GM19238 (cell line): ENCODE measurements around the gene C11orf24.
"Not testable (repeated sequence)": the region's sequence is repeated elsewhere in the genome, so short reads cannot be mapped to it uniquely, and the experiment has no call there.

Experiments used
- DNase-seq: peaks from one replicate; pipeline ENCODE4 v3.0.0; 2011; ENCODE audit warnings: low spot score; ENCODE audit not compliant: insufficient read length

The C11orf24 gene

DNA sequence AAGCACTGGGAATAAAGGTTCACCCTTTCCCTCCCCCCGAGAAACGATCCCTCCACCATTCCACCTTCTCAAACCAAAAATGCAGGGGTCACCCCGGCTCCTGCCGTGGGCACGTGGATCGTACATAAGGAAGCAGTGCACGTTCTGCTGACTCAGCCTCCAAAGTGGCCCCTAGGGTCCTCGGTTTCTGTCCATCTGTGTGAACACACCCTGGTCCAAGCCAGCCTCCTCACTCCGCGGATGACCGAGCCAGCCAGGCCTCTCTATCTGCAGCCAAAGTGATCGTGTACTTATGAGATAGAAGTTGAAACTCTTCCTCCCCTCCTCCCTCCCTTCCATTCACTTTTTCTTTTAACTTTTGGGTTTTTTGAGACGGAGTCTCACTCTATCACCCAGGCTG lies 16.2 kb downstream of the C11orf24 start:
- DNase-seq: no peak

GRCh38 chr11:68254421-68254820 lies 17.4 kb downstream of the C11orf24 start:
- no peak for DNase-seq

- no peak for DNase-seq
These were observed 20.0 kb downstream of the C11orf24 start for GRCh38 chr11:68251765-68252164.

- not testable (repeated sequence) for DNase-seq
These were observed 26.9 kb downstream of the C11orf24 start for GRCh38 chr11:68244912-68245311.

- not testable (repeated sequence) for DNase-seq
These were observed 27.9 kb downstream of the C11orf24 start for GRCh38 chr11:68243847-68244246.

DNA sequence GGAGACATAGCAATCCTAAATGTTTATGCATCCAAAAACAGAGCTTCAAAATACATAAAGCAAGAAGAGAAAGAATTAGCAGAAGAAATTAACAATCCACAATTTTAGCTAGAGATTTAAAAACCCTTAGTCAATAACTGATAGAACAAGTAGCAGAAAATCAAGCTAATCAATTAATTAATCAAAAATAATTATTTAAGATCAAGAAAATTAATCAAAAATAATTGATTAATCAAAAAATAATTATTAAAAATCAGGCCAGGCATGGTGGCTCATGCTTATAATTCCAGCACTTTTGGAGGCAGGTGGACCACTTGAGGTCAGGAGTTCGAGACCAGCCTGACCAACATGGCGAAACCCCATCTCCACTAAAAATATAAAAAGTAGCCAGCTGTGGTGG lies 29.2 kb downstream of the C11orf24 start:
- no peak for DNase-seq

DNA sequence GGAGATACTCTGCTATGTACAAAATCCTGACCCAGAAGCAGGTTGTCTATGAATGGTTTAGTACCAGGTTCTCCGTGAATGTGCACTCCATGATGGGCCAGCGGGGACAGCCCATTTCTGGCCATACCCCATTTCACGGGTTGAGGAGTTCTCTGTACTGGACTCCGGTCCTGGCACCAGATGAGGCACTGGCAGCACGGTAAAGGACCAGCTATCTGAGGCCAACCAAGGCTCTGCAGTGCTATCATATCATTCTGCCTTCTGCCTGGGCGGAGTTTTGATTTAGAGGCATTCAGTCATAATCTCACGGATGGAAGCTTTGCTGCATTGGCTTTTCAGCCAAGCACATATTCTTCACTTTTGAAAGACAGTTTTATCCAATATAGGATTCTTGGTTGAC lies 40.2 kb downstream of the C11orf24 start:
- no peak for DNase-seq

DNA sequence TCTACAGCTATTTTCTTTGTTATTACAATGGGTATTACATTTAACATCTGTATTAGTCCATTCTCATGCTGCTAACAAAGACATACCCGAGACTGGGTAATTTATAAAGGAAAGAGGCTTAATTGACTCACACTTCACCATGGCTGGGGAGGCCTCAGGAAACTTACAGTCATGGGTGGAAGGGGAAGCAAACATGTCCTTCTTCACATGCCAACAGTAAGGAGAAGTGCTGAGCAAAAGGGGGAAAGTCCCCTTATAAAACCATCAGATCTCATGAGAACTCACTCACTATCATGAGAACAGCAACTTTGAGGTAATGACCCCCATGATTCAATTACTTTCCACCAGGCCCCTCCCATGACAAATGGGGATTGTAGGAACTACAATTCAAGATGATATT lies 42.2 kb downstream of the C11orf24 start:
- no peak for DNase-seq

- no peak for DNase-seq
These were observed 45.4 kb downstream of the C11orf24 start for GRCh38 chr11:68226421-68226820.

- no peak for DNase-seq
These were observed 47.2 kb downstream of the C11orf24 start for GRCh38 chr11:68224606-68225005.

GRCh38 chr11:68223275-68223674 lies 48.5 kb downstream of the C11orf24 start:
- no peak for DNase-seq

DNA sequence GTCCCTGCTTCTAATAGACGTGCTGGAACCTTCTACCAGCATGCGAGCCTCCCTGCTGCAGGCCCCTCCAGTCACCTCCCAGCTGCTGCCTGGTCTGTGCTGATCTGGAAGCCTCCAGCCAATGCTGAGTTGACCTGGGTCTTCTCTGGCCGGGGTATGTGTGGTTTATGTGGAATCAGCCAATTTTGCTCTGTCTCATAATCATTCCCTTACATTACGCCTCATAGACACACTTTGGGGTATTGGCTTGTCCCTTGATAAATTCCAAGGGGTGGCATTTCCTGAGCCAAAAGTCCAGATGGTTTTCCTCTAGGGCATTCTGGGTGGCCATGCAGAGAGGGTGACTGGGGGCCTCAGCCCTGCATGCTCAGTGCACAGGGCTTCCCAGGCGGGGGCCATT lies 50.4 kb downstream of the C11orf24 start:
- no peak for DNase-seq

- no peak for DNase-seq
These were observed 55.4 kb downstream of the C11orf24 start for GRCh38 chr11:68216171-68216938.

DNA sequence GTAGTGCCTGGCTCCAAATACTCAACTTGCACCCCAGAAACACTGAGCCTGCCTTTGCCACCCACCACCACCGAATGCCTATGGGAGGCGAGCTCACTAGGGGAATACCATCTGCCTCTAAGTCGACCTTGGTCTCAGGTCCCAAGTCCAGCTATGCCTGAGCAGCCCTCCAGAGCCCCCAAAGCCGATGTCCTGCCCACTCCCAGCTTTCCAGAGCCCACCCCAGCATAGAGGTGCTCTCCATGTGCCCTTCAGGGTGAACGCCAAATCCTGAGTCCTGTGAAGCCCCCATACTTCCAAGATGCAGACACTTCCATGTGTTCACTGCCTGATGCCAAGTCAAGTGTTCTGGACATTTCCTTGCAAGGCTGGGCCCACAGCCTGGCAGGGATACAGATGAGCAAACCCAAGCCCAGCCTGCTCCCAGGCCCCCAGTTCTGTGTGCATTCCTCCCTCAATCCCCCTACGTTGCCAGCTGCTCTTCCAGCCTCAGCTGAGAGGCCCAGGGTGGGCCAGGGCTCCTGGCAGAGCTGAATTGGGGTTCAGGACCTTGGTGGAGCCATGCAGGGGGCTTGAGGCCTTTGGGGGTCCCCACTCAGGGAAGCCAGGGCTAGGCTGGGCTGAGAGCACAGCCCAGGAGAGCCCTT lies 56.1 kb downstream of the C11orf24 start:
- no peak for DNase-seq

GRCh38 chr11:68215087-68215445 lies 56.7 kb downstream of the C11orf24 start:
- DNase-seq: no peak

- no peak for DNase-seq
These were observed 57.3 kb downstream of the C11orf24 start for GRCh38 chr11:68214173-68215086.

DNA sequence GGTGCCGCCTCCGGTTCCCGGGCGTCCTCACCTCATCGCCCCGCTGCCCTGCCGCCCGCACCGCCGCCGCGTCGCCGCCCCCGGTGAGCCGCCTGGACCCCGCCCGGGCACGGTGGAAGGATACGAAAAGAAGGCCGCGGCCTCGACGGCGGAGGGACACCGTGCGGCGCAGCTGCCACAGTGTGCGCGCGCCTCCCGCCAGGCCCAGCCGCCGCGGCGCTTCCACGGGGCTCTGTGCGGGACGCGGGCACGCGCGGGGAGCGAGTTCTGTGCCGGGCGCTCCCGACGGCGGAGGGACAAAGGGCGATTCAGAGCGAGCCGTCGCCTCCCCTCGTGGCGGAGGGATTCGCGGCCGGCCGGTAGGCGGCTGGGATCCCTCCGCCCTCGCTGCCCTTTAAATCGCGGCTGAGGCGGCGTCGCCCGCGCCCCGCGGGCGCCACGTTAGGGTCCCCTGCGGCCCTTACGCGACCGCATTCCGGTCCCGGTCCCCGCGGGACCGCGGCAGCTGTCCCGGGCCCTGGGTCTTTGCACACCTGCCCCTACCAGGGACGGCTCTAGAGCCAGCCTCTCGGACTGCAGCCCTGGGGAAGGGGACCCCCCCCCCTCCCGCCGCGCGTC lies 58.1 kb downstream of the C11orf24 start:
- DNase-seq: peak; percentile 75

GRCh38 chr11:68213135-68213515 lies 58.6 kb downstream of the C11orf24 start, which contains the start of gene KMT5B:
TSS of gene KMT5B (minus strand) at chr11:68213296. CDS start at chr11:68190076, 23,220 bp downstream.
- peak; percentile 15 for DNase-seq

DNA sequence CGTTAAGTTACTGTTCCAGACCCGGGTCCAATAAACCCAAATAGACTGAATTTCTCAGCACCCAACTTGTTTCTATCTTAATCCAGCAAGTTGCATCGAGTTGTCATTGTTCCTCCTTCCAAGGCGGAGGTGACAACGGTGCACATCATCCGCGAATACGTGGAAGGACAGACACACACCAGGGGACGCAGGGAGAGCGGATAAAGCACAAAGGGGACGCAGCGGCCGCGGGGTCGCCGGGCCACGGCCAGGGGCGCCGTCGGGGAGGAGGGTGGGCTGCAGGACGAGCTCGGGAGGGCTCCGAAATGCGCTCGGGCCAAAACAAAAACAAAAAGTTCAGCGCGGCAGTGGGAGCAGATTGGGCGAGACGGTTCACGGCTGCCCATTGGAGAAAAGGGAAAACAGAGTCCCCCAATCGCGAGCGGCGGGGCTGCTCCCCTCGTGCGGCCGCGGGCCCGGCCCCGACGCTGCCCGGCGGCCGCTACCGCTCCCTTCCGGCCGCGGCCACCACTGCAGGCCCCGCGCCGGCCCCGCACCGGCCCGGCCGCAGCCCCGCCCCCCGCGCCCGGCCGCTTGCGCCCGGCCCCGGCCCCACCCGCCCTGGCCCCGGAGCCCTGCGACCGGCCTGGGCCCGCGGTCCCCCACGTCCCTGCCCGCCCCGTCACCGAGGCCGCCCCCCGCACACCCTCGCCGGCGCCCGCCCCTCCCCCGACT lies 59.2 kb downstream of the C11orf24 start:
- DNase-seq: peak; percentile 77

DNA sequence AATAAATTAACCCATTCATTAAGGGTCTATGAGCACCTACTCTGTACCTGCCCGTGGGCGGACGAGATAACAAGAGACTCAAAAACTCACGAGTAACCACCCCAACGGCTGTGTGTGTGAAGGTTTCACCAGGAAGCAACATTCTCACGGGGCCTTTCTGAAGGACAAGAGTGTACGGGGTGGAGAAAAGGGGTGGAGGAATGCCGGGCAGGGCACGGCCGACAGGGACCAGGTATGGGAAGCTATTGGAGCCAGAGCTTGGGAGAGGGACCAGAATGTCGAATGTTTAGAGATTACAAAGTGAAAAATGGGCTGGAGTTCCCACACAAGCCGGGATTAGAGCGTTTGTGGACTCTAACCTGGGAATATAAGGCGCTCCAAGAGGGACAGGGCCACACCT lies 60.2 kb downstream of the C11orf24 start:
- DNase-seq: no peak
